GM19438 (cell line): ENCODE results near the gene PNPLA1.
"Not testable (repeated sequence)": the region's sequence is repeated elsewhere in the genome, so short reads cannot be mapped to it uniquely, and the experiment has no call there.

ENCODE experiments used
- ATAC-seq: cut with Tn5 transposase; IDR thresholded peaks from one replicate; pipeline ENCODE4 v1.9.1; 2021; ENCODE audit warnings: low read depth; ENCODE audit not compliant: unreplicated experiment

Gene PNPLA1

DNA sequence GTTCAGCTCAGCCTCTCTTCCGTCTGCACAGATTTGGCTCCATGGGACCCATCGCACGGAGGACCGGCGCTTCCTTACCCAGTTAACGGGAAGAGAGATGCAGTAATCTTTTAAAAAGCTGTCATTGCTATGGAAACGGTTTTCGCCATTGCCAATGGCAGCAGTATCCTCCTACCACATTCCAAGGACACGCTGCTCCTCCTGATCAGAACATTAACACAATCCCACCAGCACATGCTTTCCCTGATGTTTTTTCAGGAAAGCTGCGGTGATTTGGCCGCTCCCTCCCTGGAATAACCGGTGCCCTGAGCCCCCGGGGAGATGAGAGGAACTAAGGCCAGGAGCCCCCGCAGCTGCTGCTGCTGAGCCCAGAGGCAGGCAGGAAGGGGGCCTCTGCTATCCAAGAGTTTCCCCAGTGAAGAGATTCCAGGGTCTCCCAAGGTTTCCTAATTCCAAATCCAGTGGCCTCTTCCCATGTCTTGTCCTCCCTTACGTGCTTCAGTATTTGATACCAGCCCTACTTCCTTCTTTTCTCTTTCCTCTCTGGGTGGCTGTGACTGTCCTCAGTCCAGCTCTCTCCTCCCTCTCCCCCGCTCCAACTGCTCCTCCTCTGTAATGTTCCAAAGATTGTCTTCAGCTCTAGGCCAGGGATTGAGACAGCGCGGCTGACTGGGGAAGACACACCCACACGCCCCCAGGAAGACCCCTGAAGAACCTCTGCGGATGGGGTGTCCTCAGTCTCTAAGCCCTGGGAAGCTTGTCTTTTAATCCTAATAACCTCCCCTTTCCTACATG is 64.3 kb downstream of the PNPLA1 start:
- no peak for ATAC-seq

DNA sequence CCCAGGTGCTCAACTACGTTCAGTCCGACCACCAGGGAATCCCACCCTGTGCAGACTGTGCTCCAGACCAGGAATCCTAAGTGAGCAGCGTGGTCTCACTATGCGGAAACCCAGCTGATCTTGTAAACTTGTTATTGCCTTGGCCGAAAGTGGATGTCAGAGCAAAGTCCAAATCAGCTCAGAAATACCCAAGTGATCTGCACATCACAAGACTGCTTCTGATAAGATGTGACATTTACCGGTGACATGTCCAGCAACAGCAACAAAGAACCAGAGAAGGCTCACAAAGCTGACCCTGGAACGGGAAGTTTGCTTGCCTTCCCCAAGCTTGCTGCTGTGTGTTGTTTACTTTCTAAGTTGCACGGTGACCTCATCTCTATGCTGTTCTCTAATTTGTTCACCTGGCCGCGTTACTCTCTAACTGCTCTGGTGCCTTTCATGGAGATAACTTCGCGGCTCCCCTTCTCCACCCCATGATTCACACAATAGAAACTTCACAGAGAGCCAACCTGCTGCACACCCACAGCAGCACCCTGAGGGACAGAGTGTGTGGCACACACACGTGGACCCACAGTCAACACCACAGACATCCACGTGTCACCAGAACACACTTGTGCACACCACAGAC is 65.1 kb downstream of the PNPLA1 start:
- ATAC-seq: no peak

DNA sequence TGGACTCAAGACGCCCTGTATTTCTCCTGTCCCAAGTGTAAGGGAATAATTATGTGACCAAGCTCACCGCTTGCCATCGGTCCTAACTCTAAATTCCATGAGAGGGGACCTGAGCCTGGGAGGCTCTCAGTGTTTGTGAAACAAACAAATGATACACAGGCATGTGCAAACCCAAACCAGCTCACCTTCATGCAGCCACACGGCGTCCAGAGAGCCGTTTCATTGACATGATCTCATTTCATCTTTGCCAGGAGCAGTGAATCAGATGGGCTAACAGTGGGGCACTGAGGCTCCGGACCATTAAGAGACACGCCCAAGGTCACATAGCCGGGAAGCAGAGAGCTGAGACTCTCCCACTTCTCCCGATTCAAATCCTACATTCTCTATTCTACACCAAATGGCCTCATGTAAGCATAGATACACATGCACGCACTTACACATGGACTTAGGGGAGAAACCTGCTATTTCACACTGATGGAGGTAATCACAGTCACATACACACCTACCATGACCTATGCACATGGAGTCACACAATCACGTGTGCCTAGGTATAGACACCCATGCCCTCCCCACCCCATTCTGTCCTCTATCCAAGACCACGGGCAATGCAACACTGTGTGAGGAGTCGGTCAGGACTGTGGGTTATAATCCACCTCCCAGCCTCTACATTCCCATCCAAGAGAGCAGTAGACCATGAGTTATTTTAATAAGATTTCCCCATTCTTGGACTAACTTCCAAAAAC is 65.8 kb downstream of the PNPLA1 start:
- ATAC-seq: no peak

DNA sequence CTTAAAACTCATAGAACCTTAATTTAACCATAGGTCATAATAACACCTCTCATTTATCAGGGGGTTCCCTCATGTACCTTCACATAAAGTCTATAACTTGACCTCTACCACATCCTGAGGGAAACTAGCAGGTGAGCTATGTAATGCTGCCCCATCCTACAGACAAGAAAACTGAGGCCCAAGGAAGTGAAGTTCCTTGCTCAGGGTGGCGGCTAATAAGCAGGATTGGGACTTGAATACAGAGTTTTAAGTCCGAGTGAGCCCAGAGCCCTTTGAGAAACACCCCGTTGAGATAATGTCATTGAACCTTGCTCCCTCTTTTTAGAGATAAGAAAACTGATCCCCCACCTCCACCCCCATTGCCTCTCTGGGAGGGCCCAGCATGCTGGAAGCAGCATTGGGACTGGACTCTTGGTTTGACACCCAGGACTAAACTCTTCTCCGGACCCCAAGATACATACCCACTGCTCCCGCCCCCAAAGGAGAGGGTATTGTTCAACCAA is 66.4 kb downstream of the PNPLA1 start:
- no peak for ATAC-seq

DNA sequence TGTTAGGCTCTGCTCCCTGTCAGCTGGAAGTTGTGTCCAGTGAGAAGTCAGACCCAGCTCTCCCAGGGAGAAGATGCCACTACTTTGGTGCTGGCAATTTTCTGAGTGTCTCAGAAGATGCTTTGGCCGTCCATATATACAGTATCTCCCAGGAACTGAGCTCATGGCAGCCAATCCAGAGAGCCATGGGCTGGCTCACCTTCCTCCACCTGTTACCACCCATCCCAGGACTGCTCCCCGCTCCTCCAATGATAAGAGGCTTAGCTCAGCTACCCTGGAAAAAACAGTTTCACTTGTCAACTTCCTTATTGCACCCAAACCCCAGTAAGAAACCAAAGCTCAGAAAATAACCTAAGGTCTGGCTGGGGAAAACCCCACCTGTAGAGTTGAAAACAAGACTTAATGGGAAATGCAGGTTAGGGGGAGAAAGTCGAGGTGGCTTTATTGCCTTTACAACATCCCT is 67.0 kb downstream of the PNPLA1 start, which contains the start of gene BNIP5:
BNIP5 (minus strand) TSS at position 110 of the 463 bp plus-strand sequence. CDS start 6,198 bp downstream, outside the sequence.
- no peak for ATAC-seq

DNA sequence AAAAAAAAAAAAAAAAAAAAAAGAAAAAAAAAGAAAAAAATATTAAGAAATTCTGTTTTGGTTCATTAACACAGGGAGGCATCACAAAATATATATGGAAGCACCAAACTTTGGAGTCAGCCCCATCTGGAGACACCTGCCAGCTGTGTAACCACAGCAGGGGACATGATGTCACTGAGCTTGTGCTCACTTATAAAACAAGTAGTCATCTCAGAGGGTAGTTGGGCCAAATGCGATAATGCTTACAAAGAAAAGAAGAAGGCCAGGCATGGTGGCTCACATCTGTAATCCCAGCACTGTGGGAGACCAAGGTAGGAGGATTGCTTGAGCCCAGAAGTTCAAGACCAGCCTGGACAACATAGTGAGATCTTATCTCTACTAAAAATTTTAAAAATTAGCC is 68.0 kb downstream of the PNPLA1 start:
- ATAC-seq: no peak

DNA sequence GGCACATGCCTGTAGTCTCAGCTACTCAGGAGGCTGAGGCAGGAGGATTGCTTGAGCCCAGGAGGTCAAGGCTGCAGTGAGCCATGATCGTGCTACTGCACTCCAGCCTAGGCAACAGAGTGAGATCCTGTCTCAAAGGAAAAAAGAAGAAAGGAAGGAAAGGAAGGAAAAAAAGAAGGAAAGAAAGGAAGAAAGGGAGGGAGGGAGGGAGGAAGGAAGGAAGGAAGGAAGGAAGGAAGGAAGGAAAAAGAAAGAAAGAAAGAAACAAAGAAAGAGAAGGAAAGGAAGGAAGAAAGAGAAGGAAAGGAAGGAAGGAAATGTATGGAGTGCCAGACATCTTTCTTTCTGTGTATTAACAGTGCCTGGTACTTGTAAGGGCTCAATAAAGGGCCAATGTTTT is 68.4 kb downstream of the PNPLA1 start:
- not testable (repeated sequence) for ATAC-seq

DNA sequence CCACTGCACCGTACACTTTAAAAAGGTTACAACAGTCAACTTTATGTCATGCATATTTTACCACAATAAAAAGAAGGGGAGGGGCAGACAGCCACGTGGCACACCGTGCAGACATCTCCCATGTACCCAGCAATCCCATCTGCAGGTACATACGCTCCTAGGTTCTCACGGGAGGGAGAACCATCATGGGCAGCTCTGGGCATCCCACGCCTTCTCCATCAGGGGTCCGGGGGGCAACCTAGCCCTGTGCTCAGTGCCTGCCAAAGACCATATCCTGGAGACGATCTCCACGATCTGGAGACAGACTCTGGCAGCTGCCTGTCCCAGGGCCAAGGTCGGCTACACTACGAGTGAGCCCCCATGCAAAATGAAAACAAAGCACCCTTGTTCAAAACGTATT is 69.3 kb downstream of the PNPLA1 start:
- ATAC-seq: no peak

DNA sequence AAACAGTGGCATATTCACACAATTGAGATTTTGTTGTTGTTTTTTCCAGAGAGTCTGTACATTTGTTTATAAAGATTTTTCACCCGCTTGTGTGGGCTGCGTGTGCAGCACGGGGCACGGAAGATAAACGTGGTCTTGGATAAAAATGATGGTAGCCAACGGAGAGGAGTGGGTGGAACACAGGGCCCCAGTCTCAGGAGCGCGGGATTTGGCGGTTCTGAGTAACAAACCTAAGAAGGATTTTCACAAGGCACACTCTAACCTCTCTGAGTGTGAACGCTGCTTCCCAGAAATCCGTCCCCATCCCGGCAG is 70.4 kb downstream of the PNPLA1 start:
- ATAC-seq: no peak

DNA sequence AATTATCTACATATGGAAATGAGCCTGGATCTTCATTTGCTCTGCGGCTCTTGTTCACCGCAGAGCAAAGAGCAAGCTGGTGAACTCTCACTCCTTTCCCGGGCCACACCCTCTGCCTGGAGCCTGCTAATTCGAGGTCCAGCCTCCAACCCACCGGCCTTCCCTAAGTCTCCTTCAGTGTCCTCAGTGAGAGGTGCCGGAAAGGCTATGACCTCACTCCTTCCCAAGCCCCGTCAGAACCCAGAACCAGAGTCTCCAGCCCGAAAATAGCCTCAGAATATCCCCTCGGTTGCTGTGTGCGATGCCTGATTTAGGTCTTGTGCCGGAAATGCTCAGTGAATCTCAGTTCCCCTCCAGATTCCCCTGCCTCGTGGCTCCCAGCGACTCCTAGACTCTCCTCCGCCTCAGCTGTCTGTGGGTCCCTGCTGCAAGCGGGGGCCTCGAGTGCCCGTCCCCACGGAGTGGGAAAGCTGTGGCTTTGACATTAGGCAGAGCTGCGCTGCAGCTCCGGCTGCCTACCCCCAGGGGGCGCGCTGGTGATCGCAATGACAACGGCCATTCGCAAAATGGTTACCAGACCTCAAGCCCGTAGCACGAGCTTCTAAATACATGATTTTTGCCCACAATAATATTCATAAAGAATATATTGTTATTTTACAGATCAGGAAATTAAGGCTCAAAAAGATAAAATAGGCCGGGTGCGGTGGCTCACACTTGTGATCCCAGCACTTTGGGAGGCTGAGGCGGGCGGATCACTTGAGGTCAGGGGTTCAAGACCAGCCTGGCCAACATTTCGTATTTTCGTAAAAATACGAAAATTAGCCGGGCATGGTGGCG is 71.0 kb downstream of the PNPLA1 start:
- ATAC-seq: no peak

DNA sequence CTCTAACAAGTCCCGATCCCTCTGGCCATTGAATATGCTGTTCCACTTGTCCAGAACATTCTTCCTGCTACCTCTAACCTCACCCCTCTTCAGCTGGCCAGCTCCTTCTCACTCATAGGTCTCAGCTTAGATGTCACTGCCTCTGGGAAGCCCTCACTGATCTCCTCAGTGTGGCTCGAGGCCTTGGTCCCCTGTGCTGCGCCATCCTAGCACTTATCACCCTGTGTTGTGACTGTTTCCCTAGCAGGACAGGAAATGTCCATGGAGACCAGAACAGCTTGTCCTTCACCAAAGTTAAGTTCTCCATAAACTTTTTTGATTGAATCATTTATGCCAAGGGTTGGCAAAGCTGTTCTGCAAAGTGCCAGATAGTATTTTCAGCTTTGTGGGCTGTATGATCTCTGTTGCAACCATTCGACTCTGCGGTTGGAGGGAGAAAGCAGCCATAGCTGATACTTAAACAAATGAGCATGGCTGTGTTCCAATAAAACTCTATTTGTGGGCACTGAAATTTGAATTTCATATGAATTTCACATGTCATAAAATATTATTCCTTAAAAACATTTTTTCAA is 73.3 kb downstream of the PNPLA1 start:
- no peak for ATAC-seq

DNA sequence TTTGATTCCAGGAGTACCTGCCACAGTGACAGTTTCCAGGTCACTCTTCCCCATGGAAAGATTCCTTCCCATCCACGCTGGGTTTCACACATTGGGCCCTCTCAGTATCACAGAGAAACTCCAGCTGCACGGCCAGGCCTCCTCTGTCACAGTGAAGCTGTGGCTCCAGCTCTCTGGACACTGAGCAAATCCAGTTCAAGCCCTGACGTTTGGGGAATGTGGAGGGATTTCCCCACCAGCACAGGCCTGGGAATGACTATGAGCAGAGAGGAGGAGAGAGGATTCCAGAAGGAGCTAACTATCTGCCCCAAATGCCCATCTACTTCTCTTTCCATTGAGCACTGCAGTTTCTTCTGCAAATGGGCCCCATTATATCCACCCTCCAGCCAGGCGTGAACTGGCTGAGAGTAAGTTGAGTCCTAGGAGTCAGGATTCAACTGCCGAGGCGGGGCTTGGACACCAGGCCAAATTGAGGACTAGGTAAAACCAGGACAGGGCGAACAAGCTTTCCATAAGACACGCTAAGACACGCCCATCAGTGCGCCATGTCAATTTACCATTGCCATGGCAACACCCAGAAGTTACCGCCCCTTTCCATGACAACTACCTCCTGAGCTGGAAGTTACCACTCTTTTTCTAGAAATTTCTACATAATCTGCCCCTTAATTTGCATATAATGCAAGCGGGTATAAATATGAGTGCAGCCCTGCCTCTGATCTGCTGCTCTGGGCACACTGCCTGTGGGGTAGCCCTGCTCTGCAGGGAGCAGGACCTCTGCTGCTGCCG is 76.0 kb downstream of the PNPLA1 start:
- ATAC-seq: no peak

DNA sequence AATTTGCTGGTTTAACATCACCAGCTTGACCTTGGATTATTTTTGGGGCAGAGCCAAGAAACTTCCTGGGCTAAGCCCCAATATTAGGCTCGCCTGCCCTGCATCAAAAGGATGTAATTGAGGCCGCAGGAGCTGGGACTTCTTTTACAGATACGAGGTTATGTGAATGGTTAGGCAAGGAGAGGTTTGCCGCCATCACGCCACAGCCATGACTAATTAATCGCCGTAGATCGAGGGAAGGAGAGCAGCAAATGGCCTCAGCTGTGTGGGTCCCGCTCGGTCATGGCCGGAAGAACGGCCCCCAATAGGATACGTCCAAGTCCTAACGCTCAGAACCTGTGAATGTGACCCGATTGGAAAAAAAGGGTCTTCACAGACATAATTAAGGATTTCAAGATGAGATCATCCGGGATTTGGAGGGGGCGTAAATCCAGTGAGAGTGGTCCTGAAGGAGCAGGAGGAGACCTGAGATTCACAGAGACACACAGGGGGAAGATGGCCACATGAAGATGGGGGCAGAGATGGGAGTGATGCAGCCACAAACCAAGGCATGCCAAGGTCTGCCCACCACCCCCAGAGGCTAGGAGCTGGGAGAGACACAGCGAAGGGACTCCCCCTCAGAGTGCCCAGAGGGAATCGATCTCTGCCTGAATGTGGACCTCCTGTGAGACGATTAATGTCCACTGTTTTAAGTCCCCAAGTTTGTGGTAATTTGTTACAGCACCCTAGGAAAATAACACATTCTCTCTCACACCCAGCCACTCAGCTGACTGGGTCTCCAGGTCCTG is 76.8 kb downstream of the PNPLA1 start:
- no peak for ATAC-seq

DNA sequence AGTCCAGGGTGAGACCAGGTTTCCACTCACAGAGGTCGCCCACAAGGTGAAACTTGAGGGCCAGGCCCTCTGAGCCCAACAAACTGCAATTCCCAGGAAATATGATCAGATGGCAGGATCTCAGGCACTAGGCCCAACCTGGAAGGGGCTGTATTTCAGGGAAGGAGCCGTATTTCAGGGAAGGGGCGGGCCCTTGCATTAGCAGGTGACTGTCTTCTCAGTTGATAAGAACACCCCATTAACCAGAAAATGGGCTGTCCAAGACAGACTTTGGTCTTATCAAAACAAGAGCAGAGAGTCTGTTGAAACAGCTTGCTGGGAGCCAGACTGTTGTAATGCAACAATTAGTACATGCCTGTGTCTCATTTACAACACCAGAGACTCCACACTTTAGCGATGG is 77.8 kb downstream of the PNPLA1 start:
- no peak for ATAC-seq

DNA sequence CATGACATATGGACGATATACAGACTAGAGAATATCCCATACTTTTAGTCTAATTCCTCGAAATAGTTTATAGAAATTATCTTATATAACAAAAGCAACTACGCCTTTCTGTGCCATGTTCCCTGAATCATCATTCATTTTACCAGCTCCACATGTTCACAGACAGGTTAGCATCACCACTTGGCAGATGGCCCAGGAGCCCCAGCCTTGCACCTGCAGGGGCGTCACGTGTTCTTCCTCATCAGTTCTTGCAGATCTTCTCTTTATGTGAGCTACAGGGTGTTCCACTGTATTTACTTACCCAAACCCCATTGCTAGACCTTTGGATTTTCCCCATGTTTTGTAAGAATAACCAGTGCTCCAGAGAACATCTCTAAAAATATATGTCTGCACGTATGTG is 79.4 kb downstream of the PNPLA1 start:
- no peak for ATAC-seq

DNA sequence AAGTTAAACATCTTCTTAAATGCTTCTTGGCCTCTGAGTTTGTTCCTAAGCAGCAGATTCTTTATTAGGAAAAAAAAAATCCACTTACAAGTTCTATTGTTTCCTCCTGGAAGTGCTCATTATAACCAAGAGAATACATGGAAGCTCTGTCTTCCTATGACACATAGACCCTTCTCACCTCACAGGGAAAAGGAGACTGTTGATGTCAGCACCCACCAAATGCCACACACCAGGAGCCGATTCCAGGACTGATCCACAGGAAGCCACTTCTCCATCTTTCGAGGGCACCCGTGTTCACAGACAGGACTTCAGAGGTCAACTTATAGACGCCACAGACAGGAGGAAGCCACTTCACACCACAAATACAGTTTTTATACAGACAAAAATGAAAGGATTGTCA is 80.2 kb downstream of the PNPLA1 start:
- no peak for ATAC-seq

DNA sequence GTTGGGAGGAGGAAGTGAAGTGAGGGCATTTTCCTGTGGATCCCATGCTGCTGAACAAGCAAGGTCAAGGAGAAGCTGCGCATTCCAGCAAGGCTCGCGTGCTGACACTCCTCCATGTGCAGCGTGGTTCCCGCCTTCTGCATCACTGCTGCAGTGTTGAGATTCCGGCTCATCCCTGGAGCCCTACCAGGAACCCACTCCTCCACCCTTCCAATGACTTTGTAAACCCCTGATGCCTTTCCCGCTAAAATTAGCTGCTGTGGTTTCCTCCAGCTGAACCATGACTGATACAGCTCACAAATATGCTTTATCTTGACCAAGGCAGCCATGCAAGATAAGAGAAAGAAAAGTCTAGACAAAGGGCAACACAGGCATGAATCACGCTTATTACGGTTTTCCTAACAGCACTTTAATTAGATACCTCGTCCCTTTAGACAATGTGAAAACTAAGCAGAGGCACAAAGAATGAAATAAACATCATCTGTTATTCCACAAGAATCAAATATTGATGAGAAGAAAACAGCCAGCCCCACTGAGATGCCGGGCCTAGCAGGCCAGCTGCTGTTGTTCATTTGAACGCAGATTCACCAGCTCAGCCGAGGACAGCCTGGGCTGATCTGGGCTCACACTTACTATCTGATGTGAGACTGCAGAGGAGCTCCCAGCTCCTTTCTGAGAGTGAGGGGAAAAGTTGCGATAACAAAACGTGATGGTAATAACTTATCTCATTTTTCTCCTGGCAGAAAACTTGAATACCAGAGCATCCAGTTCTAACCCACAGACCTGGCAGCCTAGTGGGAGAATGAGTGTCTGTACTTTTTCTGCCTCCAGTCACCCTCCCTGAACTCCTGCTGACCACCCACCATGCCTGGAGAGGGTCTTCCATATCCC is 81.1 kb downstream of the PNPLA1 start:
- no peak for ATAC-seq
